Kidney glomerular epithelial cell (primary cell): ENCODE data around the gene CGA.
"Not testable (repeated sequence)": the region's sequence is repeated elsewhere in the genome, so short reads cannot be mapped to it uniquely, and the experiment has no call there.

Experiments
- DNase-seq: peaks from one replicate; lab custom pipeline; 2025; lab: John Stamatoyannopoulos, UW

Gene CGA

DNA sequence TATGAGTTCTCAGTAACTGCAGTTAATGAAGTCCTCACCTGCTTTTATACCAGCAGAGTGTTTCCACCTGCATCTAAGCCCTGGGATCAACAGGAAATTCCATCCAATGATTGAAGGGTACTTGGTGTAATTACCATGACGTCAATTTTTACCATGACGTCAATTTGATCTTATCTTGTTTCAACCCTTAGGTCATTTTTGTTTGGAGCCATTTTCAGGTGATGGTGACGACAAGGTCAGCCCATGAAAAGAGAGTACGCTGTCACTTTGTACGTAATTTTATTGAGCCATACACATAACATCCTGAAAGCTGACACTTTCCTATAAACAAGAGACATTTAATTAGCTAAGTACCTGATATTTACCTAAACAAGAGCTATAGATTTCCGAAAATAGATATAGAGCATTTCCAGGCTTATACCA, at the start of gene CGA:
Gene CGA, minus strand, starts transcription at position 20 of the 423 bp plus-strand sequence. CDS start 6,906 bp downstream, outside the sequence.
- DNase-seq, result no peak

DNA sequence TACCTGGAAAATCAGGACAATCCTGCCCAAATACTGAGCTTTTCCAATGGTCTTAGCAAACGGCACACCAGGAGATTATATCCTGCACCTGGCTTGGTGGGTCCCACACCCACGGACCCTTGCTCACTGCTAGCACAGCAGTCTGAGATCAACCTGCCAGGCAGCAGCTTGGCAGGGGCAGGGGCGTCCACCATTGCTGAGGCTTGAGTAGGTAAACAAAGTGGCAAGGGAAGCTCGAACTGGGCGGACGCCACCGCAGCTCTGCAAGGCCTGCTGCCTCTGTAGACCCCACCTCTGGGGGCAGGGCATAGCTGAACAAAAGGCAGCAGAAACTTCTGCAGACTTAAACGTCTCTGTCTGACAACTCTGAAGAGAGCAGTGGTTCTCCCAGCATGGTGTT, 45.0 kb upstream of the CGA start:
- not testable (repeated sequence) for DNase-seq

DNA sequence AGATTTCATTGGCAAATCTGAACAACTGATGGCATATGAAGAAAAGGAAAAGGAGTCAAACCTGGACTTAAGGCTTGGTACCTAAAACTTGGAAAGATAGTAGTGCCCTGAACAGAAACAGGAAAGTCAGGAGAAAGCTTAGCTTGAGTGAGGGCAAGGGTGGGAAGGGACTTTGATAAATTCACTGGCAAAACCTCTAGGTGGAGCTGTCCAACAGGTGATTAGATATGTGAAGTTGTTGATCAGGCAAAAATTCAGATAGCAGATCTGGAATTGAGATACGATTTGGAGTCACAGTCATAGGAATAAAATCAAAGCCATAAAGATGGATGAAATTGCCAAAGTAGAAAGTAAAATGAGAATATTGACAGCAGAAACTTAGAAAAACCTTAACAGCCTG, 44.3 kb upstream of the CGA start:
- DNase-seq, result peak; percentile 57

DNA sequence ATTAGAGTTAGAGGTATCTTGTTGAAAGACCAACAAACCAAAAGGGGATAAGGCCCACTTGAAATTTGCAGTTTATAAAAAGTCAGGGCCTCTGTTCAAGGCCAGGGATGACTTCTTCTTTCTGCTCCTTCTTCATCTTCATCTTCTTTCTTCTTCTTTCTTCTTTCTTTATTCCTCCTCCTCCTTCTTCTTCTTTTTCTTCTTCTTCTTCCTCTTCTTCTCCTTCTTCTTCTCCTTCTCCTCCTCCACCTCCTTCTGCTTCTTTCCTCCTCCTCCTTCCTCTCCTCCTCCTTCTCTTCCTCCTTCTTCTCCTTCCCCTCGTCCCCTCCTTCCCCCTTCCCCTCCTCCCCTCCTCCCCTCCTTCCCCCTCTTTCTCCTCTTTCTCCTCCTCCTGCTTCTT, 42.1 kb upstream of the CGA start:
- no peak for DNase-seq

DNA sequence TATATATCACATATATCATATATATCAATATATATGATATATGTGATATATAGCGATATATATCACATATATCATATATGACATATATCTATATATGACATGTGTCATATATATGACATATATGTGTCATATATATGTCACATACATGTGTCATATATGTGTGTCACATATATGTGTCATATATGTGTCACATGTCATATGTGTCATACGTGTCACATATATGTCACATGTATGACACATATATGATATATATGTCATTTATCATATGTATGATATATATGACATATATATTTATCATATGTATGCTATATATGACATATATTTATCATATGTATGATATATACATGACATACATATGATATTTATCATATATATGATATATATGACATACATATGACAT, 32.8 kb upstream of the CGA start:
- no peak for DNase-seq

DNA sequence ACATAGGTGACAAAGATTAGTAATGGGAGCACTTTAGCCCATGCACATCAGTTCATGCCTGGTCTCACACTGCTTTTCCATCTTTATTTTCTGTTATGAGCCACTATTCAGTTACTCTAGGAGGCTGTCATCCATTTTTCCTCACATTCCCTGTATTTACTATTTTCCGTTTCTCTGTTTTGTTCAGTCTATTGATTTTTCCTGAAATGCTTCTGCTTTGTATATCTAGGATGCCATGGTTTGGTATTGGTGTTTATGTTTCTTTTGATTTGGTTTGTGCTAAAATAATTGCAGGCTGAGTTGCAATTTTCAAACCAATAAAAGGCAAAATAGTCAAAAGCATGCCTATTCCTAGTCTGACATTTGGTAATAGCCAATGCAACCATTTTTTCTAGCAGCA, 31.6 kb upstream of the CGA start:
- no peak for DNase-seq

DNA sequence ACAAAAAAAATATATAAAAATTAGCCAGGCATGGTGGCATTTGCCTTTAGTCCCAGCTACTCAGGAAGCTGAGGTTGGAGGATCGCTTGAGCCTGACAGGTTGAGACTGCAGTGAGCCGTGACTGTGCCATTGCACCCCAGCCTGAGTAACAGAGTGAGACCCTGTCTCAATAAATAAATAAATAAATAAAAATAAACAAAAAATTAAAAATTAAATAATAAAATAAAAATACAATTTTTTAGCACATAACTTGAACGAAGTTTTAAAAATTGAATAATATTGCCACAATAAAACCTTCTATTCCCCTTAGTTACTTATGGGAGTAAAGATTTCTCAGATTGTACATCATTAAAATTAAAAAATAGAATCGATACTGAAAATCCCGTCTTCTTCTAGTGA, 29.2 kb upstream of the CGA start:
- DNase-seq, result no peak

DNA sequence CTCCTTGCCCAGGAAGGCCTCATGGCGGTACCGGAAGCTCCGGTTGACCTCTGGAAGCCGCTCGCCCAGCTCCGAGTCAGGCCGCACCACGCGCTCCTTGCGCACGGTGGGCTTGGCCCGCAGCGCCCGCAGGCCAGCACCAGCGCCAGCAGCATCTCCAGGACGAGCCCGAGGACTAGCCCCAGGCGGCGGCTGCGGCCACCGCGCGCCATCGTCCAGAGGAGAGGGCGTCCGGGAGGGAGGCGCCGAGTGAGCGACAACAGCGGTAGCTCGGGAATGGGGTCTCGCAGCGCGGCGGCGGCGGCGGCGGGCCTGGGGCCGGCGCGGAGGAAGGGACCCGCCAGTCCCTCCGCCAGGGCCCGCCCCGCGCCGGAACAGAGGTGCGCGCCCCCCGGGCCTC, 27.6 kb upstream of the CGA start:
- DNase-seq, result no peak

DNA sequence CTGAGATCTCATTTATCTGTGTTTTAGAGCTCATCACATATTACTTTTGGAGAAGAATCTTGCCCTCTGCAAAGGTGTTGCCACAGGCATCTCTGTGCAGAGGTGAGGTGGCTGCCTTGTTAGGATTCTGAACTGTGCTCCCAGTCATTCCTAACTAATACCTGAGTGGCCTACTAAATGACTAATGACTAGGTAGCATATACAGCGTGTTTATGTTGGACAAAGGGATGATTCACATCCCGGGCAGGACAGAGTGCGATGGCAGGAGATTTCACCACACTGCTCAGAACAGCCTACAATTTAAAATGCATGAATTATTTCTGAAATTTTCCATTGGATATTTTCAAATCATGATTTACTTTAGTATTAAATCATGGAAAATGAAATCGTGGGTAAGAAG, 23.1 kb upstream of the CGA start:
- DNase-seq, result no peak

DNA sequence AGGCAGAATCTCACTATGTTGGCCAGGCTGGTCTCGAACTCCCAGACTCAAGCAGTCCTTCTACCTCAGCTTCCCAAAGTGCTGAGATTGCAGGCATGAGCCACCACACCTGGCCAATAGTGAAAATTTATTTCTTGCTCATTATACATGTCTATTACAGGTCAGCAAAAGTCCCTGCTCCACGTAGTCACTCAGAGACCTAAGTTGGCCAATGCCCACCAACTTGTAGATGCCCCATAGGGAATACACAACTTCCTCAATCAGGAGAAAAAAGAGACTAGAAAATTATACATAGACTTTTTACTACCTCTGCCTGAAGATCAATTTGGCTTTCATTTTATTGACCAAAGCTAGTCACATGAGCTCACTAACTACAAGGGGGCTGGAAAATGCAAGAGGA, 22.0 kb upstream of the CGA start:
- DNase-seq, result no peak

DNA sequence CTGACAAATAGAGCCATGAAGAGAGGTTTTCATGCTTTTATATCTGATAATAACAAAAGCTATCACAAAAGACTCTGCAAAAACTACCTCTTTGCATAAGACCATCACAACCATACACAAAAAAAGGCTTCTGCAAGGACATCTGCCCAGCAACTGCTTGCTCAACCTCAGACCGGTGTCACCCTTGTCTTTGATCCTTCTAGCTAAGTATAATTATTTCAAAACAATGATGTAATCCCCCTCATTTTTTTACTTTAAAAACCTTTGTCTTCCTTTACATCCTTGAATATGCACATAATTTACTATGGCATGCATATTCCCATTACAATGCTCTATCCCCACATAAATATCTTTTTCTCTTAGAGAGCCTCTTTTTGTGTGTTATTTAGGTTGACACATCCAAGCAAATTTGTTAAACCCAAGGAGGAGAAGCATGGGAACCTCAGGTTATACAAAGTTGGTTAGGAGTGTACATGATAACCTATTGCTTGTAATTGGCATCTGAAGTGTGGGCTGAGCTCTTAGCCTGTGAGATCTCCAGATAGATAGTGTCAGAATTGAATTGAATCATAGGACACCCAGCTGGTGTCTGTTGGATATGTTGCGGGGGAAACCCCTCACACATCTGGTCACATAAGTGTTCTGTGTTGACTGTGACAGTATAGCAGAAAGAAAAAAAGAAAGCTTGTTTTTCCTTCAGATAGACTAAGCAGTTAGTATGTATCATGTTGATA, 20.7 kb upstream of the CGA start:
- DNase-seq, result no peak

DNA sequence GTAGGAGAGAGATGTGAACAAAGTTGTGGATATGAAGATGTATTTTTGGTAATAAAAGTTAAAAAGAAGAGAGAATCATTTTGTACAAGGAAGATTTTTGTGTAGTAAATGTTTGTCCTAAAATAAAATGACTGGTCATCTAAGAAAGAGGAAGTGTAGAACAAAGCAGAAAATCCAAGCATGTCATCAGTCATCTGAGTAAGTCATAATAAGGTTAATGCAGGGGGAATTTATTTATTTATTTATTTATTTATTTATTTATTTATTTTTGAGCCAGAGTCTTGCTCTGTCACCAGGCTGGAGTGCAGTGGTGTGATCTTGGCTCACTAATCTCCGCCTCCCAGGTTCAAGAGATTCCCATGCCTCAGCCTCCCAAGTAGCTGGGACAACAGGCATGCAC, 15.7 kb upstream of the CGA start:
- DNase-seq, result no peak

DNA sequence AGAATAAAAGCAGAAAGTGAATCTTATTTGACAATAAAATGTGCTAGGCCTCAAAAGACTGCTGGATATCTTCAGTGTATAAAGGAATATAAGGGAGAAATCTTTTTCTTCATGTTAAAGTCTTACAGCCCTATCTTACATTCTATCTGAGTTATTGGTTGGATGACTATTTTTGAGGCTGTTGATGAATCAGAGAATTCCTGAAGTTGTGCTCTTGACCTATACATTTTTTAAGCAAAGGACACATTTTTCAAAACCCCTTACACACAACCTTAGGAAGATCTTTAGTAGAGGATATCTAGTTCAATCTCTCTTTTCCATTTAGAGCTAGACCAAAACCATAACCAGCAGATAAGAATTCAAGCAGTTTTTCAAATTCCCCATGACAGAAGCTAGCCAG, 10.9 kb upstream of the CGA start:
- DNase-seq, result no peak

DNA sequence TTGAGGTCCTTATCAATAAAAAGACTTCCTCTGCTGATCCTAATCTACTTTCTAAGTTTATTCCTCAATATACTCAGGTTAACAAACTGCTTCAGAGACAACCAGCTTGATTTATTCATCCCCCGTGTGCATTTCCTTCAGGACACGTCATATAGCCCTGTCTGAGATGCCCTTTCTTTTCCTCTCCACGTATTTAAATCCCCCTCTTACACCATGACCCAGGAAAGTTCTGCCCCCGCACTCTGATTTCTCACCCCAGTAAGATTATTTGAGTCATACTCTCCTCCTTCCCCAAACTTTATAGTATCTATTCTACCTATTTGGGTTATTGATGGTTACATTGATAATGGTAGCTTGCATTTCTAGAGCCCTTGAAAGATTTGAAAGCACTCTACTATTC, 9.8 kb upstream of the CGA start:
- DNase-seq, result no peak

DNA sequence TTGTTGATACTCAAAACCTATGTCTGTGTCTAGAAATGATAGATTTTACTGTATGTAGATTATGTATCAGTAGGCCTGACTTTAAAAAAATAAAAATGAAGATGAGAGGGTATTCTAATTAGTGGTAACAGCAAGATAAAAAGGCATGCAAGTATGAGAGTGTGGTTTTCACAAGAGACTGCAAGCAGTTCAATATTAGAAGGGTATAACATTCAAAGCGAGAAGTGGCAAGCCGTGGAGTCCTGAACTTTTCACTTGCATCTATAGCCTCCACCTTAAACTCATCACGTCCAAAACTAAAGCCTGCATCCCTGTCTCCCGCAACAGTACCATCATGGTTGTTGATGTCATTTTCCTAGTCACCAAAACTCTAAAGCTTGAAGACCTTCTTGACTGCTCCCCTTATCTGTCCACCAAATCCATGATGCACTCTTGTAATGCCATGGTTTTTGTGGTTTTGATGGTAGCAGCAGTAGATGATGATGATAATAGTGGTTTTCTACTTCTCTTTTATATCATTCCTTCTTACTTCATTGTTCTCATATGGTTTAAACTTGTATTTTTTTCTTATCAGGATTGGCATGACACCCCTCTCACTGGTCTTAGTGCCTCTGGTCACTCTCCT, 9.2 kb upstream of the CGA start:
- DNase-seq, result no peak

DNA sequence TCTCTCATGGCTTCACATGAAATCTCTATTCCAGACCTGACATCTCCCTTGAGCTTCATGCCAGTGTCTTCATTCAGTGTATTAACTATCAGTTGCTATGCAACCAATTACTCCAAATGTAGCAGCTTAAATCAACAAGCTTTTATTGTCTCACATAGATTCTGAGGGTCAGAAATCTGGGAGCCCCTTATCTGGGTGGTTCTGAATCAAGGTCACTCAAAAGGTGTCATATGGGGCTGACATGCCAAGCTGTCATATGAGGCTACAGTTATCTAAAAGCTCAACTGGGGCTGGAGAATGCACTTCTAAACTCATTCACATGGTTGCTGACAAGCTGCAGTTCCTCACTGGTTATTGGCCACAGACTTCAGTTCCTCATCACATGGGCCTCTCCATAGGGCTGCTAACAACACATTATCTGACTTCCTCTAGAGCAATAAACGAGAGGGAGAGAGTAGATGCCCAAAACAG, 7.3 kb upstream of the CGA start:
- no peak for DNase-seq

DNA sequence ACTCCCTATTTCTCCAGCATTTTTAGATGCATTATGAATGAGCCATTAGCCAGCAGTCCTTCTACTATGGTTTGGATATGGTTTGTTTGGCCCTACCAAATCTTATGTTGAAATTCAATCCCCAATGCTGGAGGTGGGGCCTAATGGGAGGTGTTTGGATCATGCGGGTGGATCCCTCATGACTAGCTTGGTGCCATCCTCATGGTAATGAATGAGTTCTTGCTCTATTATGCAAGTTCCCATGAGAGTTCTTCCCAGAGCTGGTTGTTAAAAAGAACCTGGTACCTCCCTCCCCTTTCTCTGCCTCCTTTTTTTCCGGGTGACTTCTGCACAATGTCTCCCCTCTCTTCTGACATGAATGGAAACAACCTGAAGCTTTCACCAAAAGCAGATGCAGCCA, 6.2 kb upstream of the CGA start:
- DNase-seq, result no peak

DNA sequence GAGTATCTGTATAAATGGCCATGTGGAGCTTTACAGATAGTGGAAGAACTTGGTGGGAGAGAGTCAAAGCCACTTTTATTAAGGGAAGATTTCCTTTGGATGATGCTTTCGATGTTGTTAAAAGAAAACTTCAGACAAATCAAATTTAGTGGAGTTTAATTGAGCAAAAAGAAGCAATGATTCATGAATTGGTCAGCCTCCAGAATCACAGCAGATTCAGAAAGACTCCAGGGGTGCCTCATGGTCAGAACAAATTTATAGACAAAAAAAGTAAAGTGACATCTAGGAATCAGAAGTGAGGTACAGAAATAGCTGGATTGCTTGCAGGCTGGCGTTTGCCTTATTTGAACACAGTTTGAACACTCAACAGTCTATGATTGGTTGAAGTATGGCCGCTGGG, 5.3 kb upstream of the CGA start:
- no peak for DNase-seq

DNA sequence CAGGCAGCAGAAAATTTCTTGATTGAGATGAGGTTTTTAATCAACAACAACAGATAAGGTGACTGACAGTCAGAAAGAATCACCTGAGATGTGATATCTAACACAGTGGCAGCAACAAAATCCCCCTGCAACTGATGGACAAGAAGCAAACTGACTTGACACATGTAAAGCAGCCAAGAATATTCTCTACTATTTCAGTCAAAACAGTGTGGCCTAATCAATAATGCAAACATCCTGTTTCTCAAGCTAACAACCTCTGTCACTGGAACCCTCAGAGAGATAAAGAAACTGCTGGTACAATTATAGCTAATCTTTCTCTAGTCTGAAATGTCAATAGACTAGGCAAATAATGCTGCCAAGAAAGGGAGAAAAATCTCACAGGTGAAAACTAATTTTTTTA, 4.6 kb upstream of the CGA start:
- DNase-seq, result no peak

DNA sequence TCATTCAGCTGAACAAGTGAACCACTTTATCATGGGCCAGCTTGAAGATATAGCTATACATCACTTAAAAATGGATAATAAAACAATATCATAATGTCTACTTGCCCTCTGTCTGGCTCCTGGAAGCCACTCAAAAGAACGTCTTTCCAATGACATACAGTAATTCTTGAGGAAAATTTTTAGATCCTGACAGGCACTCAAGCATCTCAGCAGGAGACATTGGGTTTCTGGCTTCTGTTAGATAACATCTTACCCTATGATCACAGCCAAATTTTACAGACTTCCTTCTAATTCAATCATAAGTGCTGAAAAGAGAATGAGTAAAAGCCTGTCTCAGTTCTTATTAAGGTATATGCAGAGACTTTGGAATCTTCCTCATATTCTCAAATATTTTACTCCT, 330 bp downstream of the CGA start:
- DNase-seq, result no peak

DNA sequence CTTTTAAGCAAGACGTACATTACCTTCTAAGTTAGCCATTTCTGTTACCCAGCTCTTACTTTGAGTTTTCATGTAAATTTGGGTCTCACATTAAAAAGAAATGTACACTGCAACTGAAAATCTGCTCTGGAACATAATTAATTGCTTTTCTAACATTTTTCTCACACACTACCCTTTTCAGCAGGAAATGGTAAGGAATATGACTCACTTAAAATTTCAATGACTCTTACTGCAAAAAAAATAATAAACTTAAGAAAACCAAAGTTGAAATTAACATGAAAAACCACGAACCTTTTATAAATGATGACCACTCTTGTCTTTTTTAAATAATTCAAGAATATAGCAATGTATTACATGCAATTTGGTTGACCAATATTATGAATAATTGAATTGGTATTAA, 1.3 kb downstream of the CGA start:
- DNase-seq, result no peak

DNA sequence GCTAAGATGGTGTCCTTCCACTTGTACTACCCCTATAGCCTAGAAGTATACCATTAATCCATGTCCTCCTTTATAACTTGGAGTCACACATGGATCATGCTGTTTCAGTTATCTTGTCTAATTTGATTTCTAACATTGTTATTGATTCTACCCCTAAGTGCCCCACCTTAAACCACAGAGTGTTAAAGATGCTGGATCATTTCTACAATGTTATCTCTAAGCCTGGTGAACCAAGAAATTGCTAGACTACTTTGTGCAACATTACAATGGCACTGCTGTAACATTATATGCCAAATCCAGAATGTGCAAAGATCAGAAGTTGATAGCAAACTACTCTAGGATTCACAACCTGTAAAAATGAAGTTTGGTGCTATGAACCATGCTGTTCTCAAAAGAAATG, 1.7 kb downstream of the CGA start:
- no peak for DNase-seq

DNA sequence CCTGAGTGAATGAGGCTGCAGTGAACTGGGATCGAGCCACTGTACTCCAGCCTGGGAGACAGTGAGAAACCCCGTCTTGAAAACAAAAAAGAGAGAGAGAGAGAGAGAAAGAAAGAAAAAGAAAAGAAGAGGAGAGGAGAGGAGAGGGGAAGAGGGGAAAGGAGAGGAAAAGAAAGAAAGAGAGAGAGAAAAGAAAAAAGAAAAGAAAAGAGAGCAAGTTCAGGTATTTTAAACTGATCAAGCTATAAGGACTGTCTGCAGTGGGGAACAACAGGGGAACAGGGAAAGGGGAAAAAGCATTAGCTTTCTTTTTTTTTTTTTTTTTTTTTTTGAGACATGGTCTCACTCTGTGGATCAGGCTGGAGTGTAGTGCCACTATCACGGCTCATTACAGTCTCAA, 2.5 kb downstream of the CGA start:
- DNase-seq, result no peak

DNA sequence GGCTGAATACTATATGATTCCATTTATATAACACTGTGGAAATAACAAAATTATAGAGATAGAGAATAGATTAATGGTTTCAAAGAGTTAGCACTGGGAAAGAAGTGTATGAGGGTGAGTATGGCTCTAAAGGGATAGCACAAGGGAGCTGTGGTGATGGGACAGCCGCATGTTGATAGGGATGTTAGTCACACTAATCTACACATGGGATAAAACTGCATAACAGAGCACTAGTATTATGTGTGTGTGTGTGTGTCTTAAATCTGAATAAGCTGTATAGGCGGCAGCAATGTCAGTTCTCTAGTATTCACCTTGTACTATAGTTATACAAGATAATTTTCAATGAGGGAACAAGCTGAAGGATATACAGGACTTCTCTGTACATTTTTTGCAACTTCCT, 5.8 kb downstream of the CGA start:
- DNase-seq, result no peak
